NCI-H460 (cell line): Measurements from ENCODE around the gene EXOSC10. TPM values are rescaled to one million over a fixed set of nuclear protein-coding genes. Genes with fewer than 3 reads are reported as not detected.
"Not testable (repeated sequence)": the region's sequence is repeated elsewhere in the genome, so short reads cannot be mapped to it uniquely, and the experiment has no call there.

Experiments
- DNase-seq: peaks from one replicate; pipeline ENCODE4 v3.0.0-alpha.2; 2016; ENCODE audit warnings: low read depth; ENCODE audit errors: extremely low read depth
- total RNA-seq: library from RNA; depleted of rRNA; stranded (reverse); fragments of >200 nt; shearing (Covaris generic); gene quantifications from 2 replicates; pipeline ENCODE4 v1.2.3, GENCODE V29; 2014; rRNA removed

EXOSC10 gene
- total RNA-seq, 1 experiment from 2014 or later: 57.3 TPM

GRCh38 chr1:11024154-11024873 is 75.4 kb downstream of the EXOSC10 start:
- DNase-seq: no peak

DNA sequence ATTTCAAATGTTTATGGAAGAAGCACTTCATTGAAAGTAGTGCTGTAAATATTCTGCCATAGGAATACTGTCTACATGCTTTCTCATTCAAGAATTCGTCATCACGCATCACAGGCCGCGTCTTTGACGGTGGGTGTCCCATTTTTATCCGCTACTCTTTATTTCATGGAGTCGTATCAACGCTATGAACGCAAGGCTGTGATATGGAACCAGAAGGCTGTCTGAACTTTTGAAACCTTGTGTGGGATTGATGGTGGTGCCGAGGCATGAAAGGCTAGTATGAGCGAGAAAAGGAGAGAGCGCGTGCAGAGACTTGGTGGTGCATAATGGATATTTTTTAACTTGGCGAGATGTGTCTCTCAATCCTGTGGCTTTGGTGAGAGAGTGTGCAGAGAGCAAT is 76.5 kb downstream of the EXOSC10 start:
- DNase-seq: no peak

GRCh38 chr1:11019971-11020370 is 79.7 kb downstream of the EXOSC10 start:
- no peak for DNase-seq

DNA sequence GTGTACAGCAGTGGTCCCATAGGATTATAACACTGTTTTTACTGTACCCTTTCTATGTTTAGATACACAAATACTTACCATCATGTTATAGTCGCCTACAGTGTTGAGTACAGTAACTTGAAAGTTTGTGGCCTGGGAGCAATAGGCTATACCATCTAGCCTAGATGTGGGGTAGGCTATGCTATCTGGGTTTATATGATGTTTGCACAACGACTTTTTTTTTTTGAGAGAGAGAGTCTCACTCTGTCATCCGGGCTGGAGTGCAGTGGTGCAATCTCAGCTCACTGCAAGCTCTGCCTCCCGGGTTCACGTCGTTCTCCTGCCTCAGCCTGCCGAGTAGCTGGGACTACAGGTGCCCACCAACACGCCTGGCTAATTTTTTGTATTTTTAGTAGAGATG is 80.3 kb downstream of the EXOSC10 start:
- DNase-seq: not testable (repeated sequence)

Other genes starting within 250 kb of the EXOSC10 start
- 35.2 and 52.5 TPM in 2 replicates for gene TARDBP, start 87.2 kb downstream of the EXOSC10 start, total RNA-seq
- not detected in 2 replicates for gene MASP2, start 52.6 kb downstream of the EXOSC10 start, total RNA-seq
- gene SRM, start 39.9 kb downstream of the EXOSC10 start, total RNA-seq: 40.3 and 49.8 TPM in 2 replicates
- gene ANGPTL7, start 89.5 kb upstream of the EXOSC10 start, total RNA-seq: not detected in 2 replicates
- gene MTOR, start 162.7 kb upstream of the EXOSC10 start, total RNA-seq: 29.3 and 30.0 TPM in 2 replicates
- 13.6 TPM in 2 replicates for gene UBIAD1, start 173.3 kb upstream of the EXOSC10 start, total RNA-seq